ENCODE results near the gene OSGIN1. TPM values are rescaled to one million over a fixed set of nuclear protein-coding genes. Genes with fewer than 3 reads are reported as not detected.

OSGIN1 gene, protein sequence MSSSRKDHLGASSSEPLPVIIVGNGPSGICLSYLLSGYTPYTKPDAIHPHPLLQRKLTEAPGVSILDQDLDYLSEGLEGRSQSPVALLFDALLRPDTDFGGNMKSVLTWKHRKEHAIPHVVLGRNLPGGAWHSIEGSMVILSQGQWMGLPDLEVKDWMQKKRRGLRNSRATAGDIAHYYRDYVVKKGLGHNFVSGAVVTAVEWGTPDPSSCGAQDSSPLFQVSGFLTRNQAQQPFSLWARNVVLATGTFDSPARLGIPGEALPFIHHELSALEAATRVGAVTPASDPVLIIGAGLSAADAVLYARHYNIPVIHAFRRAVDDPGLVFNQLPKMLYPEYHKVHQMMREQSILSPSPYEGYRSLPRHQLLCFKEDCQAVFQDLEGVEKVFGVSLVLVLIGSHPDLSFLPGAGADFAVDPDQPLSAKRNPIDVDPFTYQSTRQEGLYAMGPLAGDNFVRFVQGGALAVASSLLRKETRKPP
- 6.5 and 6.6 TPM in 2 replicates for total RNA-seq (ENCODE audit: low replicate concordance)

DNA sequence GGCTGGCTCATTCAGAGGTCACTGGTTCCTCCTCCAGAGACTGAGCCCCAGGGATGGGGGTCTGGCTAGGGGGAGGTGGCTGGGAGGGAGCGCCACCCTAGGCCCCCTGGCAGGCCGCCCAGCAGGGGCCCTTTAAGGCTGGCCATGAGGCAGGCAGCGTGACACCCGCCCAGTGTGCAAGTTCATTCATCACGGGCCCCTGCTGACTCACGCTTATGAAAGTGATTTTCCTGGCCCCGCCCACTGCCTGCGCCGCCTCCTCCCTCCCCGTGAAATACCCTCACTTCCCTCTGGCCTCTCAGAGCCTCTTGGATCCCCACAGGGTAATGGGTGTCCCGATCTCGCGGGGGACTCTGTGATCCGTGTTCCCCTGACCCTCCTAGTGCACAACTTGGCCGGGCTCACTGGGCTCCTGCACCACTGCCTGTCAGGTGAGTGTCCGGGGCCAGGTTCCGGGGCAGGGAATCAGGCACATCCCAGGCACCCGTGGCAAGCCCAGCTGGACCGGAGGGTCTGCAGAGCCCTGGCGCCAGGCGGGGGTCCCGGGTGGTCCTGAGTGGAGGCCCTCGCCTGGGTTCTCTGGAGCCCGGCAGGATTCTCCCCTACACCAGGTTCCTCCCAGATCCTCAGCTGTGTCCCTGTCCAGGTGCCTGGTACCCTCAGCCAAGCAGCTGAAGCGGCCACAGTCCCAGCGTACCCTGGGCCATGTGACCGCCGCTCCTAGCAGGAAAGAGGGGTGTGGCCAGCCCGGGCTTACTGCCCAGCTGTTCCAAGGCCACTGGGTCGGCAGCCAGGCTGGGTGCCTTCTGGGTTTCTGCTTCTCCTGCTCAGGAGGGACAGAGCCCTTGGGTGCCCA is at the start of gene OSGIN1:
TSS of gene OSGIN1 (plus strand) at position 301 of the 856 bp plus-strand sequence. CDS start 4,432 bp downstream, outside the sequence.
- peak within 1 kb of the TSS; percentile 80 for H3K4me3 ChIP-seq (ENCODE audit: low read depth, low read length)
- TF ChIP-seq, protein P1, sequence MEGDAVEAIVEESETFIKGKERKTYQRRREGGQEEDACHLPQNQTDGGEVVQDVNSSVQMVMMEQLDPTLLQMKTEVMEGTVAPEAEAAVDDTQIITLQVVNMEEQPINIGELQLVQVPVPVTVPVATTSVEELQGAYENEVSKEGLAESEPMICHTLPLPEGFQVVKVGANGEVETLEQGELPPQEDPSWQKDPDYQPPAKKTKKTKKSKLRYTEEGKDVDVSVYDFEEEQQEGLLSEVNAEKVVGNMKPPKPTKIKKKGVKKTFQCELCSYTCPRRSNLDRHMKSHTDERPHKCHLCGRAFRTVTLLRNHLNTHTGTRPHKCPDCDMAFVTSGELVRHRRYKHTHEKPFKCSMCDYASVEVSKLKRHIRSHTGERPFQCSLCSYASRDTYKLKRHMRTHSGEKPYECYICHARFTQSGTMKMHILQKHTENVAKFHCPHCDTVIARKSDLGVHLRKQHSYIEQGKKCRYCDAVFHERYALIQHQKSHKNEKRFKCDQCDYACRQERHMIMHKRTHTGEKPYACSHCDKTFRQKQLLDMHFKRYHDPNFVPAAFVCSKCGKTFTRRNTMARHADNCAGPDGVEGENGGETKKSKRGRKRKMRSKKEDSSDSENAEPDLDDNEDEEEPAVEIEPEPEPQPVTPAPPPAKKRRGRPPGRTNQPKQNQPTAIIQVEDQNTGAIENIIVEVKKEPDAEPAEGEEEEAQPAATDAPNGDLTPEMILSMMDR (IDR thresholded peaks at IDR 0.05; ENCODE audit: insufficient read depth, low read length): no peak

DNA sequence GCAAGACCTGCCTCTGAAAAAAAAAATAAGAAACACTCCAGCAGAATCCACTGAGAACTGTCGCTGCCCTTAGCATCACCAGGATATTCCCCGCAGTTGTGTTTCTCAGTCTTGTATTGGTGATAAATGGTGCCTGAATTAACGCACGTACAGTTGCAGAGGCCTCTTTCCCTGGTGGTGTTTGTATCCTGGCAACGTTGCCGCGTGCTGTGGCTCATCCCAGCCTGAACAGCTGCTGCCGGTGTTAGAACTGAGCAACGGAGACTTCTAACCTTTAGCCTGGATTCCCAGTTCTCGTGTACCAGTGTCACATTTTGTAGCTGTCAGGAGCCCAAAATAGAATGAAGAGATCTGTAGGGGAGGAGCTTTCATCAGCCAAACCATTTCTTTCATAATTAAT is 49.3 kb upstream of the OSGIN1 start:
- no peak for DNase-seq (ENCODE audit: low read depth)
- no peak overlapping the region for H3K4me3 ChIP-seq (ENCODE audit: low read depth, low read length)
- TF ChIP-seq, protein P1 (IDR thresholded peaks at IDR 0.05; ENCODE audit: insufficient read depth, low read length): no peak

More for the DNA sequence above, at the start of gene OSGIN1:
- peak; percentile 95 for DNase-seq (ENCODE audit: low read depth)

DNA sequence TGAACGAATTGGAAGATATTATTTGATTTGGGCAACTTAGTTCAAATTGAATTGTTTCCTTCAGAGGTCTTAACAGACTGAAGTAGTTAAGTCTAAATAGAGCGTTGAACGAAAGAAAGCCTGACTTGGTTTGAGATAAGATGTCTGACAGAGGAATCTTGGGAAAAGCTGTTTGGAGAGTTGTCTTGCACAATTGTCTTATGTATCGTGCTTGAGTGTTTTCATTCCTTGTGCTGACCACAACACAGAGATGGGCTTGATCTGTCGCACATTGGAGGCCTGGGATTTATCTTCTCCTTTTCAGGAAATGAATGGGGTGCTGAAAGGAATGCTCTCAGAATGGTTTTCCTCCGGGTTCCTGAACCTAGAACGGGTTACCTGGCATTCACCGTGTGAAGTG is 46.4 kb upstream of the OSGIN1 start:
- TF ChIP-seq, protein P1 (IDR thresholded peaks at IDR 0.05; ENCODE audit: insufficient read depth, low read length): no peak
- peak; percentile 39 for DNase-seq (ENCODE audit: low read depth)
- H3K4me3 ChIP-seq (ENCODE audit: low read depth, low read length): no peak overlapping the region

DNA sequence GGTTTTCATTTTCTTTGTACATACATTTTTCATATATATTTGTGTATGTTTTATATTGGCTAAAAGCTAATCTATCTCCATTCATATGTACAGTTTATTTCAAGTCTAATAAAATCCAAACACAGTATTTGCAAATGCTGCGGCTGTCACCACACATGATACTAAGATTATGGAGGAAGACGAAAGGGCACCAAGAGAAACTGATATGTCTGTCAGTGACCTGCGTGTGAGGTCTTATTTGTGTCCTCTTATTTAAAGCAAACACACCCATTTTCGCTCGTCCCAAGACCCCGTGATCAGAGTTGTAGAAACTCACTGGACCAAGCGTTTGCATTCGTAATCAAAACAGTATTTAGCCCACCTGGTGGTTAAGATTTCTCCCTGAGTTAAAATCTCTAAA is 45.9 kb upstream of the OSGIN1 start:
- TF ChIP-seq, protein P1 (IDR thresholded peaks at IDR 0.05; ENCODE audit: insufficient read depth, low read length): no peak
- H3K4me3 ChIP-seq (ENCODE audit: low read depth, low read length): no peak overlapping the region
- no peak for DNase-seq (ENCODE audit: low read depth)

DNA sequence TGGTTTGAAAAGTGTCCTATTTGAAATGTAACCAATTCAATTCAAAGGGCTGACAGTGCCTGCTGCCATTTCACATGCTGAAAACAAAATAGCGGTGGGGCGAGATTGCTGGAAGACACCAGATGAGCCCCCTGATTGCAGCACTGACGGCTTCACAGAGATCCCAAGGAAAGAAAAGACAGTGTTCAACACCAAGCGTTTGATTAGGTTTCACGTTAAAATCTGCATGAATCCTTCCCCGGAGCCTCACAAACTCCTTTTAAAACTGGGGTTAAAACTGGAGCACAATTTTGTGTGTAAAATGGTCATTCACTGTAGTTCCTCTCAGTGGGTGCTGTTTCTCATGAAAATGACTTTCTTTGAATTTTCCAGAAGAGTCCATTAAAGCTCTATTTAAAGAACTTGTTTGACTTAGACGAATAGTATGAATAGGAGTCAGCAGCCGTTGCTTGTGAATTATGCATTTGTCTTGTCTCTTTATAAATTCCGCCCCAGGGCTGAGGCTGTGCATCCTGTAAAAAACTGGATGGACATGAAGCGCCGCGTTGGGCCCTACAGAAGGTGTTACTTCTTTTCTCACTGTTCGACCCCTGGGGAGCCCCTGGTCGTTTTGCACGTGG is 45.3 kb upstream of the OSGIN1 start:
- DNase-seq (ENCODE audit: low read depth): no peak
- TF ChIP-seq, protein P1 (IDR thresholded peaks at IDR 0.05; ENCODE audit: insufficient read depth, low read length): no peak

DNA sequence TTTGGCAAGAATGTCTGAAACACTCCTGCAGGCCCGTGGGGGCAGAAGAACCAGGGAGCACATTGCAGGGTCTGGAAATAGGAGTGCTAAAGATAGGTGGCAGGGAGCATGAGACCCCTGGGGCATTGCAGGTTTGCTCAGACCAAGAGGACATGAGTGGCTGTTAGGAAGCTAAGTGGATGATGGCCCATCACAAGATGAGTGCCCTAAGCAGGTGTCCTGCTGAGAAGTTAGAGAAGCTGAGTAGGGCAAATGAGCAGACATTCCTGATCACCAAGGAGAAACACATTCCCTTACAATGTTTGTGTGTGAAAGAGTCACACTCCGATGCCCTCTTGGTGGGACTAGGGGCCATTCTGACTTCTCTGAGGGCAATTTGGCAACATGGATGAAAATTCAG is 44.2 kb upstream of the OSGIN1 start:
- H3K4me3 ChIP-seq (ENCODE audit: low read depth, low read length): no peak overlapping the region
- no peak for DNase-seq (ENCODE audit: low read depth)
- TF ChIP-seq, protein P1 (IDR thresholded peaks at IDR 0.05; ENCODE audit: insufficient read depth, low read length): no peak

More for the DNA sequence above, 45.3 kb upstream of the OSGIN1 start:
- no peak overlapping the region for H3K4me3 ChIP-seq (ENCODE audit: low read depth, low read length)

All from fibroblast of the aortic adventitia (primary cell).